22Rv1 (cell line): ENCODE results near the gene AAK1.

Source experiments
- CTCF ChIP-seq: fragments of 450-650 bp; IDR thresholded peaks from 2 replicates; pipeline ENCODE4 v1.5.1; 2017; ENCODE audit warnings: mild to moderate bottlenecking
- ZFX ChIP-seq: fragments of 450-650 bp; IDR thresholded peaks from 2 replicates; pipeline ENCODE4 v1.6.1; 2017; ENCODE audit warnings: antibody characterized with exemption, borderline replicate concordance

DNA sequence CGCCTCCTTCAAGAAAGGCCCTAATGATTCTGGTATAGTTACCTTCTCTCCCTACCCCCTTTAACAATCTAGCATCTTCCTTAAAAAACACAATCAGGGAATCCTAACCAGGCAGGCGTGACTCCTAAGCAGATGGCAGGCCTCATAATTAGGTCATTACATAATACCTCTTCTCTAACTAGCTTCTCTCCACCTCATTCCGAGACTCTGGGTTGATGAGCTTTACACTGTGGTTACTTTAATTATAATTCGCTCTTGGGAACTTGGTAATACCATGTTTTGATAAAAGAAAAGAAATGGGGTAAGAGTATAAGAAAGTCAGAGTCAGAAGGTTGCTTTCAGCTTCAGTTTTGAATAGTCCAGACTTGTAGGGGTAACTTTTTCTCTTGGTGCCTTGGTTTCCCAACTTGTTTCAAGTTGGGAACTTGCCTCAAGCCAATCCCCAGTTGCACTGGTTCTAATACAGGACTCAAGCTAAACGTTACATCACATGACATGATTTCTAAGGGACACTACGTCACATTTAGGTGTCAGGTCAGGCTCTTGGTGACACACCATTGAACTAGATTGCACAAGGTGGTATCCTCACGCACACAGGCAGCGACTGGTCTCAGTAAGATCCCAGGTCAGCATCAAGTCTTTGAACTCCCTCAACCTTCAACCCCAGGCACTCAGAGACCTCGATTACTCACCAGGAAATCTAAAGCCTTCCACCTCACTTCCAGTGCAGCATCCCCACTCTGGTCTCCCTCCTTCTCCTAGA lies 59.2 kb downstream of the AAK1 start:
- TF ChIP-seq CTCF = no peak
- TF ChIP-seq ZFX = no peak
